ENCODE results near the gene ARMC6.

Gene ARMC6

GRCh38 chr19:19055701-19056100 lies 22.3 kb downstream of the ARMC6 start:
- DNase-seq = no peak

GRCh38 chr19:19056636-19057275 lies 23.4 kb downstream of the ARMC6 start:
- no peak for DNase-seq

- DNase-seq = no peak
Observed at GRCh38 chr19:19057317-19057716, 23.9 kb downstream of the ARMC6 start.

- DNase-seq = no peak
Observed at GRCh38 chr19:19057720-19058119, 24.3 kb downstream of the ARMC6 start.

- no peak for DNase-seq
Observed at GRCh38 chr19:19059018-19059836, 25.8 kb downstream of the ARMC6 start.

GRCh38 chr19:19059837-19060611 lies 26.6 kb downstream of the ARMC6 start:
- DNase-seq = no peak

- no peak for DNase-seq
Observed at GRCh38 chr19:19061506-19061905, 28.1 kb downstream of the ARMC6 start.

- DNase-seq = peak; percentile 59
Observed at GRCh38 chr19:19062454-19063182, 29.2 kb downstream of the ARMC6 start.

GRCh38 chr19:19063183-19064097 lies 30.0 kb downstream of the ARMC6 start, which contains the start of gene SLC25A42:
Gene SLC25A42, plus strand, starts transcription at chr19:19063994. Its CDS starts 32,131 bp downstream, at chr19:19096125.
- DNase-seq = peak; percentile 100

GRCh38 chr19:19064098-19064722 lies 30.8 kb downstream of the ARMC6 start:
- DNase-seq = no peak

- DNase-seq = peak; percentile 20
Observed at GRCh38 chr19:19064811-19065745, 31.7 kb downstream of the ARMC6 start.

GRCh38 chr19:19067276-19068072 lies 34.1 kb downstream of the ARMC6 start:
- peak; percentile 69 for DNase-seq

- DNase-seq = no peak
Observed at GRCh38 chr19:19068659-19069654, 35.6 kb downstream of the ARMC6 start.

GRCh38 chr19:19071897-19072296 lies 38.5 kb downstream of the ARMC6 start:
- no peak for DNase-seq

GRCh38 chr19:19074196-19074882 lies 40.9 kb downstream of the ARMC6 start:
- no peak for DNase-seq

- DNase-seq = no peak
Observed at GRCh38 chr19:19075126-19075525, 41.7 kb downstream of the ARMC6 start.

- DNase-seq = no peak
Observed at GRCh38 chr19:19076476-19076875, 43.1 kb downstream of the ARMC6 start.
